Measurements from ENCODE around the gene P2RX3. TPM values are rescaled to one million over a fixed set of nuclear protein-coding genes. Genes with fewer than 3 reads are reported as not detected.
"Not testable (repeated sequence)": the region's sequence is repeated elsewhere in the genome, so short reads cannot be mapped to it uniquely, and the experiment has no call there.

P2RX3 gene
- total RNA-seq, 1 experiment from 2014 or later, result not detected

DNA sequence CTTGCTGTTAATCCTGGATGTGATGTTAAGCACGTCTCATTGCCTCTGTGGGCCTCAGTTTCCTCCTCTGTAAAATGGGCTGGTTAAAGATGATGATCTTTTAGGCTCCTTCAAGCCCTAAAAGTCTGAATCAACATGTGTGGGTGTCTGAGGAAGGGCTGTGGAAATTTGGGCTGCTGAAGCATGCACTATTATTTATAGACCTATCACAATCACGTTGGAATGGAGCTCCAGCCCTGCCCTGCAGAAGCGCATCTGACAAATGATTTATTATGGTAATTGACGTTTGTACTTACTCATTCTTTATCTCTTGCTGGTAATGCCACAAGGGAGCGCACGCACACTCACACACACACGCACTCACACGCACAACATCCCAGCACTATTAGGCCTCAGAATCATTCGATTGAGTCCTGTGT lies 20.4 kb downstream of the P2RX3 start:
- in situ Hi-C loops (cut with HindIII; ENCODE audit: low pct_unique_long_range_greater_than_20kb, low sequenced_read_pairs), result no loop called here
- no peak for DNase-seq (ENCODE audit: low read depth, low spot score)

DNA sequence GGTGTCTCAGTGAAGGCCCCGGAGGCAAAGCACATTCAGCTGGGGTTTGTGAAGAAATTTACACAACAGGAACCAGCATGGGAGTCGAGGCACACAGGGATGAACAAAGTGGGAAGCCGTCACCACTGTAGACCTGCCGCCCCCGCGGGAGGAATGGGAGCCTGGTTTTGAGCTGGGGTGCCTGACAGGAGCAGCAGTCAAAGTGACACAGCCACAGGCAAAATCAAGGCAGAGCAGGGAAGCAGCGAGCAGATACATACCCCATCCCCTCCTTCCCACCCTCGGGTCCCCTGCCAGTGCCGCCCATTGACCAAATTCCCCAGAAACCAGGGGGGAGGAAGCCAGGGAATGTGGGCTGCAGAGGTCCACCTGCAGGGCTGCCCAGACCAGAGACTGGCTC lies 20.8 kb downstream of the P2RX3 start:
- in situ Hi-C loops (cut with HindIII; ENCODE audit: low pct_unique_long_range_greater_than_20kb, low sequenced_read_pairs), result no loop called here
- DNase-seq (ENCODE audit: low read depth, low spot score), result no peak

DNA sequence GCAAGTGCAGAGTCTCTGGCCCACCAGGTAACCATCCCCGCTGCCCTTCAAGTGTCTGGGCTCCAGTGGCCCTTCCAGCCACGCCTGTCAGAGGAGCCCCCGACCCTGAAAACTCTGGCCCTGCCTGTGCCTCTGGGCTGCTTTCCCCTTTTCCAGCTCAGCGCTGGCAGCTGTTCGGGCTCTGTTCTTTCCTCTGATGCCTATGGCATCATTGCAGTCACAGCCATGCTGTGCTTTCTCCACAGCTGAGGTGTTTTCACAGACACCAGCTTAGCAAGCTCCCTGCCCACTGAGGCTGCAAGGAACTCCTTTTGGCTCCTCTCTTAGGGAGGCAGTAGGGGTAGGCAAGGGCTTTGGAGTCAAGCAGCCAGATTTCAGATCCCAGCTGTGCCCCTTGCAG lies 21.2 kb downstream of the P2RX3 start:
- in situ Hi-C loops (cut with HindIII; ENCODE audit: low pct_unique_long_range_greater_than_20kb, low sequenced_read_pairs), result no loop called here
- no peak for DNase-seq (ENCODE audit: low read depth, low spot score)

DNA sequence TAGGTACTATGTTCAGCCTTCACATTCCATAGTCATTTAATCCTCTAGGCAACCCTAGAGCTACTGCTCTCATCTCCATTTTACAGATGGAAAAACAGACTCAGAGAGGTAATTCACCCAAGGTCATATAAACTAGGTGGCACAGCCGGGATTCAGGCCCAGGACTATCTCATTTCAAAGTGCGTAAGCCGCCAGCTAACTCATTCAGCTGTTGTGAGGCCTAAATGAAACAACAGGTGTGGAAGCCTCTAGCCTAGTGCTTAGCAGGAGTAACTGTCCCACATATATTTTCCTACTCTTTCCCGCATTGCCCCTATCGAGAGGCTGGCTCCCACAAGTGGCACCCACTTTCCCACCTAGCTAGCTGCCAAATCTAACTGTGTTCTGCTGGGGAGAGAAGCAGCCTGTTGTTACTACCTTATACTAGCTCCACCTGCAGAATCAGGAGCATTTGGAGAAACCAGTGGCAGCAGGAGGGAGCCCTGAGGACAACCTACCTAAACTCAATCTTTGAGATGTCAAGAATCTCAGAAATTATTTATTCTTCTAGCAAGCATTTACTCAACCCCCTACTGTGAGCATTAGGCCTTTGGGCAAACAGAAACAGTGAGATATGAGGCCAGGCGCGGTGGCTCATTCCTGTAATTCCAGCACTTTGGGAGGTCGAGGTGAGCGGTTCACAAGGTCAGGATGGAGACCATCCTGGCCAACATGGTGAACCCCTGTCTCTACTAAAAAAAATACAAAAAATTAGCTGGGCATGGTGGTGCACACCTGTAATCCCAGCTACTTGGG lies 21.9 kb downstream of the P2RX3 start:
- DNase-seq (ENCODE audit: low read depth, low spot score), result no peak
- in situ Hi-C loops (cut with HindIII; ENCODE audit: low pct_unique_long_range_greater_than_20kb, low sequenced_read_pairs), result no loop called here

DNA sequence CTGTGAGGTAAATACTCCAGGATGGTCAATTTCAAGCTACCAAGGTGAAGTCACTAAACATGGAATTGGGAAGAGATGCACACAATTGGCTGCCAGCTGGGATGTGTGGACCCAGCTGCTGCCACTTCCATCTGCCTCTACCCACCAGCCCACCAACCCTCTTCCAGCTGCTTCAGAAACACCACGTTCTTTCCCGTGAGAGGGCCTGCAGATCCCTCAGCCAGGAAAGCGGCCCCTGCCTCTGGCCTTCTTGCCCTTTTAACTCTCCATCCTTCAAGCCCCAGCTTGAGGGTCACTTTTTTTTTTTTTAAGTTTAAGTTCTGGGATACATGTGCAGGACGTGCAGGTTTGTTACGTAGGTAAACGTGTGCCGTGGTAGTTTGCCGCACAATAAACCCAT lies 22.8 kb downstream of the P2RX3 start:
- DNase-seq (ENCODE audit: low read depth, low spot score), result no peak
- in situ Hi-C loops (cut with HindIII; ENCODE audit: low pct_unique_long_range_greater_than_20kb, low sequenced_read_pairs), result no loop called here

DNA sequence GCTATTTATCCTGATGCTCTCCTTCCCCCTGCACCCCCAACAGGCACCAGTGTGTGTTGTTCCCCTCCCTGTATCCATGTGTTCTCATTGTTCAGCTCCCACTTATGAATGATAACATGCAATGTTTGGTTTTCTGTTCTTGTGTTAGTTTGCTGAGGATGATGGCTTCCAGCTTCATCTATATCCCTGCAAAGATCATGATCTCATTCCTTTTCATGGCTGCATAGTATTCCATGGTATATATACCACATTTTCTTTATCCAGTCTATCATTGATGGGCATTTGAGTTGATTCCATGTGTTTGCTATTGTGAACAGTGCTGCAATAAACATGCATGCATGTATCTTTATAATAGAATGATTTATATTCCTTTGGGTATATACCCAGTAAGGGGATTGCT lies 23.3 kb downstream of the P2RX3 start:
- DNase-seq (ENCODE audit: low read depth, low spot score); in situ Hi-C loops (cut with HindIII; ENCODE audit: low pct_unique_long_range_greater_than_20kb, low sequenced_read_pairs): not testable (repeated sequence)

DNA sequence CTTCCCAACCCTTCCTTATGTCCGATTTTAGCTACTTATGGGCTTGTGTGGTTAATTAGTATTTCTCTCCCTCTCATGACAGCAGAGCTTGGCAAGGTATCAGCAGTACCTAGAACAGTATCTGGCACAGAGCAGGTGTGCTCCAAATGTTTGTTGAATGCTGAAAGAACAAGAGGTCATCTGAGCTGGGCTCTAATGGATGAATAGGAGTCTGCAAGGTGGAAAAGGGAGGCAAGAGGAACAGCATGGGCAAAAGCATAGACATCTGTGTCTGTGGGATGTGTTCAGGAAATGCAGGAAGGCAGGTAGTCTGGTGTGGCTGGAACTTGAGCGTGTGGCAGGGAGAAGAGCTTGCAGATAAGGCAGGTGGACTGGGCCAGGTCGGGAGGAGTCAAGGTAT lies 23.8 kb downstream of the P2RX3 start:
- no peak for DNase-seq (ENCODE audit: low read depth, low spot score)
- in situ Hi-C loops (cut with HindIII; ENCODE audit: low pct_unique_long_range_greater_than_20kb, low sequenced_read_pairs), result no loop called here

DNA sequence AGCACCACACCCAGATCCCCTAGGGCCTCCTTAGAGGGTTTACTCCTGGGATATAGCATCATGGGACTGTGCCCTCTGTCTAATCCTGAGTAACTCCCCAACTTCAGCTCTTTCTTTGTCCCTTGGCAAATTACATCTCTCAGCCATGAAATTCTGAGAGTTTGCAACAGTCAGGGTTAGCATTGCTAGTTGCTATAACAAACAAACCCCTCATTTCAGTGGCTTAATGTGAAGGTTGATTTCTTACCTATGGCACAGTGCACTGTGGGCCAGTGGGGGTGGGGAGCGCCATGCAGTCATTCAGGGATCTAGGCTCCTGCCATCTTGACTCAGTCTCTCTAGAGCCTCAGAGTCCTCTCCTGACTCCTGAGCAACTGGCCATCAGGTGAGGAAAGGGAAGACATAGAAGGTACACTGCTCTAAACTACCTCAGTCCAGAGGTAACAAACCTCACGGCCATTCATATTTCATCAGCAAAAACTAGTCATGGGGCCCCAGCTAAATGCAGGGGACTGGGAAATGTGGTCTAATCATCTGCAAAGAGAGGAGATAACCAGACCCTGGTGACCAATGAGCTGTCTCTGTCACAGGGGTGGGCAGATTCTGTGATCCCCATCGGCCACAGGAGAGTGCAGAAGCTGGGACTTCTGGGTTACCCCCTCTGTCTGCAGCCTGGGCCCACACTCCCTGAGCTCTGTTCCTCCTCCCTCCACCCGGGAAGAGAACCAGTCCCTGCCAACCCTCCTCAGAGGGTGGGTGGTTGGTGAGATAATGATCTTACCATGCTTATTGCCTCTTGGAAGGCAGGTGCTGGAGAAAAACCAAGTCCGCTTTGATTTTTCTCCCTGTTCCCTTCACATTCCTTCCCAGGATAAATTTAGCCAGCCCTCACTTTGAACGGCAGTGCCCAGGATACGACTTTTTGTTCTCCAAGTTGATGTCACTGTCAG lies 25.3 kb downstream of the P2RX3 start:
- in situ Hi-C loops (cut with HindIII; ENCODE audit: low pct_unique_long_range_greater_than_20kb, low sequenced_read_pairs), result no loop called here
- DNase-seq (ENCODE audit: low read depth, low spot score), result no peak

DNA sequence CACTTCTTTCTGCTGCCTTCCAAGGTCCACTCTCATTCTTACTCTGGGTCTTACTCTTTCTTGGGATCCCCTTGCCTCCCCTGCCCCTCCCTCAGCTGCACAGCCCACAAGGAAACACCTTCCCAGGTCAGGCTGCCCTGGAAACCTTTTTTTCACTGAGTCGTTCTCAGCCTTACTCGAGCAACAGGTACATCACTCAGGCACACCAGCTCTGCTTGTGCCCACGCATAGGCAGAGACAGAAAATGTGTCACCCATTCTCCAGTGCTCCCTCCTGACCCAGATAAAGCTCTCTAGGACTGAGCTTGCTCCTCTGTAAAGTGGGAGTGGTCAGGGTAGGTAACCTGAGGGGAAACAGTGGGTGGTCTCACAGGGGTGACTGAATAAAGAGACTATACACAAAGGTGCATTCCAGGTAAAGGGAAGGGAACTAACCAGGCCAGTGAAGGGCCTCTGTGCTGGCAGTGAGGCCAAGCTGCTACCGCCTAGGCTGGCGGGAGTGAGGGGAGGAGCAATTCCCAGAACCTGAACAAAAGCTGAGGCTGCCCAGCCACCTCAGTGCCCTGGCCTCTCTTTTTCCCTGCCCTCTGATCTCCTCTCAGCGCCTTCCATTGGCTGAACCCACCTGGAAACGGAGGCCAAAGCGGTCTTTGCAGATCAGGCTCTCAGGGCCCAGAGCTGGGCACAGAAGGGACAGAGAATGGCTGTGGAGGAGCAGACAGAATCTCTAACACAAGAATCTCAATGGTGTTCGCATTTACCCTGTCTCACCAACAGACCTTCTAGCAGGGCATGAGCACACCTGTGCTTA lies 26.9 kb downstream of the P2RX3 start:
- in situ Hi-C loops (cut with HindIII; ENCODE audit: low pct_unique_long_range_greater_than_20kb, low sequenced_read_pairs), result no loop called here
- DNase-seq (ENCODE audit: low read depth, low spot score), result no peak

DNA sequence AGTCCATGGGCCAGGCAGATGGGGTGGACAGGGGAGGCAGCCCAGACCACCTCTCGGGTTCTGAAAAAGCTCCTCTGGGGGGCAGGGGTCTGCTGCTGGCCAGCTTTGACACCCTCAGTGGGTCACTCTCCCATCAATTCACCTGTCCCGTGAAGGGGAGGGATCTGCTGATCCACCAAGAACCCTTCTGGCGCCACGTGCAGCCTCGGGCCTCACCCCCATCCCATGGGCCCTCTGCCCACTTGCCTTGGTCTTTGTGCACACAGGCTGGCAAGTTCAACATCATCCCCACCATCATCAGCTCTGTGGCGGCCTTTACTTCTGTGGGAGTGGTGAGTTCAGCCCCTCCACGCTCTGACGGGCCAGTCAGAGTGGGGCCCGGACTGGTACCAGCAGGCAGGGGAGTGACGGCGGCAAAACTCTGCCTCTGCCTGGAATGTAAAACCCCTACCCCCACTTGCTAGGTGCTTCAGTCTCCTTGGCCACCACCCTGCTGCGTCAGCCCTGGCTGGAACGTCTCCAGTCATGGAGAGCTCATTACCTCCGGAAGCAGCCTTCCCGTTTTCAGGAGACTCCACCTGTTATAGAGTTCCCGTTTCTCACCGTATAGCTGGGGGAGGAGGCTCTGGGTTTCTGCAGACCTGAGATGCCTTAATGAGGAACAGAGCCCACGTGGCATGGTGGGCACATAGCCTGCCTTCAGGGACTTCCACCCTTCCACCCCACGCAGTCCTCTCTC lies 30.1 kb downstream of the P2RX3 start:
- DNase-seq (ENCODE audit: low read depth, low spot score), result no peak
- in situ Hi-C loops (cut with HindIII; ENCODE audit: low pct_unique_long_range_greater_than_20kb, low sequenced_read_pairs), result no loop called here

DNA sequence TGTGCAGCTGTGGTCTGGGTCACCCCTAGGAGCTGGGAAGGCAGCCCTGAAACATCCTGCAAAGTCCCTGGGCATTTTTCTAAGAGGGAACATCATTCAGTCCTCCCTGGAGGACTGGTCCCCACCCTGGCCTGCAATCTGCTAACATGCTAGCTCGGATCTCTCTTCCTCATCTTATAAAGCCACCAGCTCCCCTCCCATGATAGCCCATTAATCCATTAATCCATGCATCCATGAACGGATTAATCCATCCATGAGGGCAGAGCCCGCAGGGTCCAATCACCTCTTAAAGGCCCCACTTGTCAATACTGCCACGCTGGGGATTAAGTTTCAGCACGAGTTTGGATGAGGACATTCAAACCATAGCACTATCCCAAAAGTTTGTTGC lies 30.7 kb downstream of the P2RX3 start:
- in situ Hi-C loops (cut with HindIII; ENCODE audit: low pct_unique_long_range_greater_than_20kb, low sequenced_read_pairs), result no loop called here
- DNase-seq (ENCODE audit: low read depth, low spot score), result no peak

DNA sequence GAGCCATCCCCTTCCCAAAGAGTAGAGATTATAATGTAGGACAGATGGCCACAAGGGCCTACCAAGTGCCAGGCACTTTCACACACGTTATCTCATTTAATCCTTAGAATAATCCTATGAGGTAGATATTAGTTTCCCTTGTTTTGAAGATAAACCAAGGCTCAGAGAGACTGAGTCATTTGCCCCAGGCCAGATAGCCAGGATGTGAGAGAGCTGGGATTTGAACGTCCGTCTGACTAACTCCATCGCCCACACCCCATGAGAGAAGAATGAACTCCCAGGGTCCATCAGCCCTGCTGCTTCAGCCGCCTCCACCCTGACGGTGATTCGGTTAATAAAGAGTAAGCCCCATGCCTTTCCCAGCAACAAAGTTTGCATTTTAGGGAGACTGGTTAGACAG lies 32.1 kb downstream of the P2RX3 start:
- DNase-seq (ENCODE audit: low read depth, low spot score), result no peak
- in situ Hi-C loops (cut with HindIII; ENCODE audit: low pct_unique_long_range_greater_than_20kb, low sequenced_read_pairs), result no loop called here

DNA sequence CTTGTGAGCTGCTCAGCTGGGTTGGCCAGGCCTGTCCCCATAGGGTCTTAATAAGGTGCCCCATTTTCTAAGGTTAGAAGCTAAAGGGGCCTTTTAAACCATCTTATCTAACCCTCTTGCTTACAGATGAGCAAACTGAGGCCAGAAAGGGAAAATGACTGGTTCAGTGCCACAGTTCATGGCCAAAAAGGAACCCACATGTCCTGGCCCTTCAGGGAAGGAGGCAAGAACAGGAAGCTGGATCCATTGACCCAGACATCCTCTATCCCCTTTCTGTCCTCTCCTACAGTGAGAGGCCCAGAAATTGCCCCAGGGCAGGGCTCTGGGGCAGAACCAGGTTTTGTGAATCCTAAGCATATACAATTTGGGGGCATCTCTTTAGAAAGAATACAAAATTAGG lies 32.8 kb downstream of the P2RX3 start:
- in situ Hi-C loops (cut with HindIII; ENCODE audit: low pct_unique_long_range_greater_than_20kb, low sequenced_read_pairs), result no loop called here

DNA sequence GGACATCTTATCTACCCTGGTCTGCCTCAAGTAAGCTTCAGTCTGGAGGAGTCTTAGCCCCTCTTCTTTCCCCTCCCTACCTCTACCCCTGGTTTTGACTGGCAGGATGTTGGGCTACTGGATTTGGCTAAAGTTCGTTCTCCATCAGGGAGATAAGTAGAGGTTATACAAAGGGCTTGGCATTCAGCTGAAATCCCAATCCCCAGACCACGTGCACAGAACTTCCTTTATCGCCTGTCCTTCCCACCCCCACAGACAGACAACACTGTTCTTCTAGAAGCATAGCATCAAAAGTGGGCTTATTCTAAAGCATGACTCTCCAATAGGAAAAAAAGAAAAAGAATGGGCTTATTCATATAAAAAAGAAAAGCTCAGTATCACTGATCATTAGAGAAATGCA lies 35.0 kb downstream of the P2RX3 start:
- peak; percentile 51 for DNase-seq (ENCODE audit: low read depth, low spot score)
- in situ Hi-C loops (cut with HindIII; ENCODE audit: low pct_unique_long_range_greater_than_20kb, low sequenced_read_pairs), result no loop called here

More for the DNA sequence above, 32.8 kb downstream of the P2RX3 start:
- no peak for DNase-seq (ENCODE audit: low read depth, low spot score)

DNA sequence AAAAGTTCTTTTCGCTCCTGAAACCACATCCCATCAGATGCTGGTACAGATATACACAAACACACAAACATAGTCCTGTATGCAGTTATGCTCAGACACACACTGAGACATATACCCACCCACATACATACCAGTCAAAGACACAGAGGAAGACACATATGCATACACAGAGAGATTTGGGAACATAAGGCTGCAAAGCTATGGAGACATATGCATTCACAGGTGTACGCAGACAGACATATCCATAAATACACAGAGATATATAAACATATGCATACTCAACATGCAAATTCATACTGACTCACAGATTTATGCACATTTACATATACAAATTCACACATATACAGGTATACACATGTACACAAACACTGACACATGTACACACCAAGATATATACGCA lies 36.8 kb downstream of the P2RX3 start:
- no peak for DNase-seq (ENCODE audit: low read depth, low spot score)
- in situ Hi-C loops (cut with HindIII; ENCODE audit: low pct_unique_long_range_greater_than_20kb, low sequenced_read_pairs), result no loop called here

DNA sequence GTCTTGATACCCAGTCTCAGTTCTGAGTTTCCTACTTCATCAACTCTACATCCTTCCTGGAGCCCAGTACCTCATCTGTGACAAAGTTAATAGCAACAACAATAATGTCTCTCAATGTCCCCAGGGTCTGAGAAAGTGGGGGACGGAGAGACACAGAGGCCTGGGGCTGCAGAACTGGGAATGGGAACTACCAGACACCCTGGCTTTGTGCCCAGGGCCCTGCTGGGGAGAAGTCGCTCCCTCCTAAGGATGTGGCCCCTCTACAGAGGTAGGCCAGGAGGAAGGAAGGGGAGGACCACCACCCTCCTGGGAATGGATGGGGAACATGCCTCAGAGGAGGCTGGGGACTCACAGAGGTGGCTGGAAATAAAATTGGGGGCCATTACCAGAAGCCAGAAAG lies 37.3 kb downstream of the P2RX3 start:
- in situ Hi-C loops (cut with HindIII; ENCODE audit: low pct_unique_long_range_greater_than_20kb, low sequenced_read_pairs), result no loop called here
- DNase-seq (ENCODE audit: low read depth, low spot score), result no peak

Measured in SK-MEL-5 (cell line).